Activated naive CD4-positive, alpha-beta T cell treated with Interleukin-2 at 50 U/mL for 16 hours (primary cell): Measurements from ENCODE around the gene MTX1.
"Not testable (repeated sequence)": the region's sequence is repeated elsewhere in the genome, so short reads cannot be mapped to it uniquely, and the experiment has no call there.

Source experiments
- DNase-seq: peaks from one replicate; pipeline ENCODE4 v3.0.0-alpha.2; 2020

MTX1 gene

DNA sequence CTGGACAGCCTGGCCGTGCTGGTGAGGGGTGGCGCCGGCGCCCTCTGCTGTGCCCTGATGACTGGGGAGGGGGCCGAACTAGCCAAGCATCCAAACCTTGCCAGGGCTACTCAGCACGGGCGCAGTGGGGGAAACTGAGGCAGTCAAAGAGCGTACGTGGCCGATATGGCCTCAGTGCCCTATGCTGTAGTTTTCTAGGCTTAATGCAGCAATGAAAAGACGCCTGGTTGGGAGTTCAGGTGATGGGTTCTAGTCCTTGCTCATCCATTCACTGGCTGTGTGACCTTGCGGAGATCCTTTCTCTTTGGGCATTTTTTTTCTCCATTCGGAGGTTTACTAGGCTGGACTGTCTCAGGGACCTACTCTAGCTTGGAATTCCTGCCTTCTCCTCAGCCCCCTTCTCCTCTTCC, 822 bp downstream of the MTX1 start:
- no peak for DNase-seq

- DNase-seq, result no peak
Observed at GRCh38 chr1:155210314-155211104, 2.0 kb downstream of the MTX1 start.

DNA sequence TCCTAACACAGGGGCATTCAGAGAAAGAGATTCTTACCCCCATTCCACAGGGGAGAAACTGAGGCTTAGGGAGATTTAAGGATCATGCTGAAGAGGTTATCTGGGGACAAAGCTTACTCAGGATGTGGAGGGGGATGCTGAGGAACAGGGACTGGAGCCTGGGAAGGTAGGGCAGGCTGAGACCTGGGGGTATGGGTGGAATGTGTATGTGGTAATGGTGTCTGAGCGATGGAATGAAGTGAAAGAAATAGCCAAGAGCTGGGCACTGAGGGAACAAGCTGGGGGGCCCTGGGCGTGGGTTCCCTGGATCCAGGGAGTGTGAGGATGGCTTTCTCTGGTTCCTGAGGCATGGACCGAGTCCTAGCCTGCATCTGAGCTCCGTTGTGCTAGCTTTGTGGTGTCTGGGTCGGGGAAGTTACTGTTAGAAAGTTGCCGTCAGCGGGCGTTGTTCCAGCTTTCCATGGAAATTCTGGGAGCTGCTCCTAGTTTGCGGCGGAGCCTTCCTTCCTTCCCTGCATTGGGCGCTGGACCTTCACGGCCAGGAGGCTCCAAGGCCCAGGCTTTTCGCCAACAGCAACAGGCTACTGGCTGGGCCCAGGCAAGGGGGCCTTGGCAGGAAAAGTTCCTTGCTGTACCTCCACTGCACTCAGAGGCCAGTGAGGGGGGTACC, 3.0 kb downstream of the MTX1 start:
- DNase-seq, result not testable (repeated sequence)

- not testable (repeated sequence) for DNase-seq
Observed at GRCh38 chr1:155212051-155212440, 3.6 kb downstream of the MTX1 start.

- DNase-seq, result not testable (repeated sequence)
Observed at GRCh38 chr1:155214702-155215101, 6.2 kb downstream of the MTX1 start.

DNA sequence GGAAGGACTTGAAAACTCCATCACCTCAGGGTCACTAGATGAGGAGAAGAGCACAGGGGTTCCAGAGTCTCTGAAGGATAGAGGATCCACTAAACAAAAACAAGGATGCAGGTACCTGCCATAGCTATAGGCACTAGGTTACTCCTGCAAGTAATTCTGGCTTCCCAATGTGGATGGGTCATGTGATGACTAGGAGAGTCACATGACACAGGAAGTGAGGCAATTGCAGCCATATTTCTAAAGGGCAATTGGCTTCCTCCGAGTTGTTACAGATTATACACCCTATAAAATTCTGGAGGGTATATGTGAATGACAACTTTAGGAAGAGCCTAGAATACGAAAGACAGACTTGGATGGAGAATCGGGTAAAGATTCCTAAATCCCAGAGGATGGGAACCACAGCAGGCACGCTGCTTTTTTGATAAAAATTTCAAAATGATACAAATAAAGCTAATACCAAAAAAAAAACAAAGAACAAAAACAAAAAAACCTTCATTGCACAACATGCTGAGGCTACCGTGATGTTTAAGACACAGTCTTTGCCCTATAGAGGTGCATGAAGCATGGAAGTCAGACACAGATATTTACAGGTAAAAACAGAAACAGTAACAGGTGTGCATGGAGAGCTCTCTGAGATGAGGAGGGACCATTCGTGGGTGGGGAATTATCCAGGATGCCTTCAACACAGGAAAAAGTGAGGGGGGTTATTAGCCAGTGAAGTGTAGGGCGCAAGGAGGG, 10.5 kb downstream of the MTX1 start:
- no peak for DNase-seq

- no peak for DNase-seq
Observed at GRCh38 chr1:155219592-155220031, 11.1 kb downstream of the MTX1 start.

GRCh38 chr1:155220211-155220965, 11.9 kb downstream of the MTX1 start:
- not testable (repeated sequence) for DNase-seq

DNA sequence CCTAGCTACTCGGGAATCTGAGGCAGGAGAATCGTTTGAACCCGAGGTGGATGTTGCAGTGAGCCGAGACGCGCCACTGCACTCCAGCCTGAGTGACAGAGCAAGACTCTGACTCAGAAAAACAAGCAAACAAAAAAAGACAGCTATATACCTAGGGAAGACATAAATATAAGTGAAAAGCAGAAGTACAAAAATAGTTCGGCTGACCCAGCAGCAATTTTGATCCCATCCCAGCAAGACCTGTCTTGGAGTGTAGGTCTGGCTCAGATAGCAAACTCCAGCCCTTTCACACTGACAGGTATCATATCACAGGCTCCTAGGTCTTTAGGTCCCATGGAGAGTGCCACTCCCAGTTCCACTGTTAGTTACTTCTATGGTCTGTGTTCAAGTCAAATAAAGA, 14.6 kb downstream of the MTX1 start:
- no peak for DNase-seq

DNA sequence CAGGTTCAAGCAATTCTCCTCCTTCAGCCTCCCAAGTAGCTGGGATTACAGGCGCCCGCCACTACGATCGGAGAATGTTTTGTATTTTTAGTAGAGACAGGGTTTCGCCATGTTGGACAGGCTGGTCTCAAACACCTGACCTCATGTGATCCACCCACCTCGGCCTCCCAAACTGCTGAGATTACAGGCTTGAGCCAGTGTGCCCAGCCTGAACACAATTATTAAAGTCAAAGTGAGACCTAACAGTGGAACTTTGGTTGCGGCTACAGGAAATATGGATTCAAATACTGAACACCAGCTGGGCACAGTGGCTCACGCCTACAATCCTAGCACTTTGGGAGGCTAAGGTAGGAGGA, 16.9 kb downstream of the MTX1 start:
- not testable (repeated sequence) for DNase-seq

GRCh38 chr1:155226188-155226909, 17.9 kb downstream of the MTX1 start:
- peak; percentile 83 for DNase-seq

DNA sequence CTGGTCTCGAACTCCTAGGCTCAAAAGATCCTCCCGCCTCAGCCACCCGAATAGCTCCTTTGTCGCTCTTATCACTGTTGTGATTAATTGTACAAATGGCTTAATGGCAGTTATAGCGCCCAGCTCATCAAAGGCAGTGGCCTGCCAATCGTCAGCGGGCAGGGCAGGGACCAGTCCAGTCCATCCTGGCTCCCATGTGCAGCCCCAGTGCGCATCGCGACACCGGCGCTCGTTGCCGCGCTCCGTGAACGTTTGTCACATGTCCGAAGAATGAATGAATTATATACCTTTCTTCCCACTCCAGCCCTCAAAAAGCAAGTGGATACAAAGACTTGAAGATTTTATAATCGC, 18.4 kb downstream of the MTX1 start:
- peak; percentile 53 for DNase-seq

DNA sequence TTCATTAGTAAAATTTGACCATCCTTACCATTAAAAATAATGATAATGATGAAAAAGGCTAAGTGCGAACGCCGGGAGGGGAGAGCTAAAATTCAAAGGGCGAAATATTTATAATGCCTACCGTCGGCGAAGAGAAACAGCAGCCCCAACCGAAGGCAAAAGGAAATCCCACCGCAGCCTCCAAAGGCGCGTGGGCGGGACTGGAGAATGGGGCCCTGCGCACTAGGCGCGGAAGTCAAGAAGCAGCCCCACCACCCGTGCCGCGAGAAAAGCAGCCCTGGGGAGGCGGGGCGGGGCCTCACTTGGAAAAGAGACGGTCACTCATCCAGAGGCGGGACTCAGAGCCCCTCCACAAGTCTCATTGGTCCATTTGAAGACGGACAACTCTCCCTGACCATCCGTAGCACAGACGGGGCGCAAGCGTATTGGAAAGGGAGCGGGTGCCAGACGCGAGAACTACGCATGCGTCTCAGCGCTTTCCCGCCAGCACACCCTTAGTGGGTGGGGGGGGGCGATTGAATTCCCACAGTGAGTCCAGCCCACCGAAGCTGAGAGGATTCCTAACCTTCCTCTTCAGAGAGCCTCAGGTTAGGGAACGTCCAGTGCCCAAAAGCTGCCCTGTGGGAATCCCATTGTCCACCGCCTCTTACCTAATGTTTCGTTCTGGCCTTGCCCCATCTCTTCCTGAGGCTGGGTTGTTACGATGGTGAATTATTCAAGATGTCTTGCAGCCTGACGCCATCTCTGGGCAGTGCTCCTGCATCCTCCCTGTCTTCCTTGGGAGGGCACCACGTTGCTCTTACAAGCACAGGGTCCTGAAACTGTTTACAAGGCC, 19.0 kb downstream of the MTX1 start:
- DNase-seq, result peak; percentile 99

DNA sequence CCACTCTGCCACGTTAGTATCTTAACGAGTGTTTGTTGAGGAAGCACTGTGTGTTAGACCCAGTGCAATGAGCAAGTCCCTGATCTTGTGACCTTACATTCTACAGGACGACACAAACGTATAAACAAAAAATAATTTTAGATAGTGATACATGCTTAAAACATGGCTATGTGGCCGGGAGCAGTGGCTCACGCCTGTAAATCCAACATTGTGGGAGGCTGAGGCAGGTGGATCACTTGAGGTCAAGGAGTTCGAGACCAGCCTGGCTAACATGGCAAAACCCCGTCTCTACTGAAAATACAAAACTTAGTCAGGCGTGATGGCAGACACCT, 19.6 kb downstream of the MTX1 start:
- no peak for DNase-seq

DNA sequence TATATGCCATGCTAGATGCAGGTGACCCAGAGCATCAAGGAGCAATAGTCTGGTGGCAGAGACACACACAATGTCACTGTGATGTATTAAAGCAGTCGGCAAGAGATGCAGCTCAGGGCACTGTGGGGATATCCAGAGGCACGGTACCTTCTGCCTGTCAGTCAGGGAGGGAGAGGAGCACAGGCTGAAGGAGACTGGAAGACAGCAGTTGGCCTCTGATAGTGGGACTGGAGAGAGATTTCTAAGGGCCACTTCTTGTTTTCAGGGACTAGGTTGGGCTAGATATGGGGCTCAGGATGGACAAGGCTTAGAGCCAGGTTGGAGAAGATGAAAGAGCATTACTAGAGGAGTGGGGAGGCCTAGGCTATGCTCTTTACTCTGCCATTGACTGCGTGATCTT, 22.8 kb downstream of the MTX1 start:
- DNase-seq, result not testable (repeated sequence)

- not testable (repeated sequence) for DNase-seq
Observed at GRCh38 chr1:155232001-155232978, 23.8 kb downstream of the MTX1 start.

- DNase-seq, result not testable (repeated sequence)
Observed at GRCh38 chr1:155233502-155233901, 25.0 kb downstream of the MTX1 start.

GRCh38 chr1:155235375-155235774, 26.9 kb downstream of the MTX1 start:
- DNase-seq, result not testable (repeated sequence)

DNA sequence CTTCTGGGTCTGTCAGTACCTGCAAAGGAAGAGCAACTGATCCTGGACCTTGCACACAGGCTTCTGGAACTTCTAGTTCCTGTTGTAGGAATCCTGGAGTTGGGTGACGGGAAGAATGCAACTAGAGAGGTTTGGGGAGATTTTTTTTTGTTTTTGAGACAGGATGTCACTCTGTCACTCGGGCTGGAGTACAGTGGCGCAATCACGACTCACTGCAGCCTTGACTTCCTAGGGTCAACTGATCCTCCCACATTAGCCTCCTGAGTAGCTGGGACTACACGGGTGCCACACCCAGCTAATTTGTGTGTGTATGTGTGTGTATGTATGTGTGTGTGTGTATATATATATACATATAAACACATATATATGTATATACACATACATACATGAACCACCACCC, 28.0 kb downstream of the MTX1 start:
- no peak for DNase-seq

- peak; percentile 66 for DNase-seq
Observed at GRCh38 chr1:155241069-155241679, 32.7 kb downstream of the MTX1 start.
